ENCODE data around the gene RNF175. TPM values are rescaled to one million over a fixed set of nuclear protein-coding genes. Genes with fewer than 3 reads are reported as not detected.

Gene RNF175
- total RNA-seq, 1 donor from 2014 or later = 4.3 TPM

DNA sequence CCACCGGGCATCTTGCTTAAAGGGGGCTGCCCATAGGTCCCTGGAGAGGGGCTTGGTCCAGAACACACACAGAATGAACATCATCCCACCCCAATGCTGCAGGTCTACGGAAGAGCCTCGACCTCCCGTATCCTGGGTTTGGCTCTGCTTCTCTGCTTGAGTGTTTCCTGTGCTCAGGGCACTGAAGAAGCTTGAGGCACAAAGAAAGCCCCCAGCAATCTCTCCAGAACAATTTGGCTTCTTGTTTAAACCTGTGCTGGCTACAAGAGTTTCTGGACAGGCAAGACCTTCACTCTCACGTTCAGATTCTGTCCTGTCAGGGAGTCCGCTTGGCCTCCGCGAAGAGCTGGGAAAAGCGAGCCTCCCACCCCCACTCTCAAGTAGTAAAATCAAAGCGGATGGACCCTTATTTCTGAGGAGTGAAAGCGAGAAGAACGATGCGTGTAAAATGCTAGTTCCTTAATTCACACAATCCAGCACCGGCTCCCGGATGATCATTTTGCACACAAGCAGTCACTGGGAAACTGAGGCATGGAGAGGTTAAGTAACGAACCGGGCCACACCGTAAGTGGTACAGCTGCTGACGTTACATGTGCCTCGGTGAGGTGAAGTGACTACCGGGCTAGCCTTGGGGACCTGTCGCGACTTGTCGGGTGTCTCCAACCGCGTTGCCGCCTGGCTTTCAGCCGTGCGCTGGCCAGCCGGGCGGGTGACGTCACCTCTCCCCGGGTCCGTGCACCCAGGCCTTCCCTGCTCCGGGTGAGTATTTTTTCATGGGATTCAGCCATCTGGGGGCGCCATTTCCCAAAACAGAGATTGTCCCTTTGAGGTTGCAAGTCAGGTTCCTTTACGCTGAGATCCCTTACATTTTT lies 32.2 kb upstream of the RNF175 start:
- no peak overlapping the region for H3K27ac Mint-ChIP-seq
- H3K27me3 Mint-ChIP-seq (ENCODE audit: low read depth) = peaks cover 98% of the 10 kb centered on the region
- TF ChIP-seq, protein P1, sequence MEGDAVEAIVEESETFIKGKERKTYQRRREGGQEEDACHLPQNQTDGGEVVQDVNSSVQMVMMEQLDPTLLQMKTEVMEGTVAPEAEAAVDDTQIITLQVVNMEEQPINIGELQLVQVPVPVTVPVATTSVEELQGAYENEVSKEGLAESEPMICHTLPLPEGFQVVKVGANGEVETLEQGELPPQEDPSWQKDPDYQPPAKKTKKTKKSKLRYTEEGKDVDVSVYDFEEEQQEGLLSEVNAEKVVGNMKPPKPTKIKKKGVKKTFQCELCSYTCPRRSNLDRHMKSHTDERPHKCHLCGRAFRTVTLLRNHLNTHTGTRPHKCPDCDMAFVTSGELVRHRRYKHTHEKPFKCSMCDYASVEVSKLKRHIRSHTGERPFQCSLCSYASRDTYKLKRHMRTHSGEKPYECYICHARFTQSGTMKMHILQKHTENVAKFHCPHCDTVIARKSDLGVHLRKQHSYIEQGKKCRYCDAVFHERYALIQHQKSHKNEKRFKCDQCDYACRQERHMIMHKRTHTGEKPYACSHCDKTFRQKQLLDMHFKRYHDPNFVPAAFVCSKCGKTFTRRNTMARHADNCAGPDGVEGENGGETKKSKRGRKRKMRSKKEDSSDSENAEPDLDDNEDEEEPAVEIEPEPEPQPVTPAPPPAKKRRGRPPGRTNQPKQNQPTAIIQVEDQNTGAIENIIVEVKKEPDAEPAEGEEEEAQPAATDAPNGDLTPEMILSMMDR (IDR thresholded peaks at IDR 0.05; ENCODE audit: unreplicated experiment) = peak; percentile 47
- peaks cover 46% of the 10 kb centered on the region for H3K4me1 Mint-ChIP-seq
- no peaks in the 10 kb centered on the region for H3K36me3 Mint-ChIP-seq
- no peaks in the 10 kb centered on the region for H3K9me3 Mint-ChIP-seq
- peak overlapping the region; percentile 64 for H3K4me3 Mint-ChIP-seq
- DNase-seq (ENCODE audit: low spot score in 2 of 2, unreplicated experiment in 2 of 2) = peak; percentile 34 to 76

DNA sequence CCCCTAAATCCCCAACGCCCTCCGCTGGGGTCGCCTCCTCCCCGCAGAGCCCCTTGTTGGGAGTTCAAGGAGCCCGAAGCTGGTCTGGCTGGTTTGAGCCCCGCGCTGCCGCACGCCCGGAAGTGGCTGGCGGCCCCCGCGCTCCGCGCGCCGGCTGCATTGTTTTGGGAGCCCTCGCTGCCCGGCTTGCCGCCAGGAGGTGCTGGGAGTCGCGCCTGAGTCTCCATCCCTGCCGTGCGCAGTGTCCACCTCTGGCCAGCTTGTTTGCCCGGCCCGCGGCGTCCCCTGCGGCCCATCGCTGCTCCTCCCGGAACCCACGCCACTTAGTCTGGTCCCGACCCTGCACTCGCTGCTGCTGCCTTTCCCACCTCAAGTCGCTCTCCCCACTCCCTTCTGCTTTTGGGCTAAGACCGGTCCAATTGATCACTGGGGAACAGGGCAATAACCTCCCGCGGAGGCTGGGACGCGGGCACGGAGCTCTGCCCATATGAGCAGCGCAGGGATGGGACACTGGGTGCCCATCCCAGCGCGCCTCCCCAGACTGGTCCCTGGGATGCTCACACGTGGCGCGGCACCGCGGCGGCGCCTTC lies 31.2 kb upstream of the RNF175 start:
- H3K36me3 Mint-ChIP-seq = no peaks in the 10 kb centered on the region
- peaks cover 98% of the 10 kb centered on the region for H3K27me3 Mint-ChIP-seq (ENCODE audit: low read depth)
- no peak overlapping the region for H3K27ac Mint-ChIP-seq
- H3K9me3 Mint-ChIP-seq = no peaks in the 10 kb centered on the region
- H3K4me3 Mint-ChIP-seq = peak overlapping the region; percentile 64
- DNase-seq (ENCODE audit: low spot score in 2 of 2, unreplicated experiment in 2 of 2) = peak; percentile 32 to 63
- peaks cover 46% of the 10 kb centered on the region for H3K4me1 Mint-ChIP-seq
- TF ChIP-seq, protein P1 (IDR thresholded peaks at IDR 0.05; ENCODE audit: unreplicated experiment) = no peak

DNA sequence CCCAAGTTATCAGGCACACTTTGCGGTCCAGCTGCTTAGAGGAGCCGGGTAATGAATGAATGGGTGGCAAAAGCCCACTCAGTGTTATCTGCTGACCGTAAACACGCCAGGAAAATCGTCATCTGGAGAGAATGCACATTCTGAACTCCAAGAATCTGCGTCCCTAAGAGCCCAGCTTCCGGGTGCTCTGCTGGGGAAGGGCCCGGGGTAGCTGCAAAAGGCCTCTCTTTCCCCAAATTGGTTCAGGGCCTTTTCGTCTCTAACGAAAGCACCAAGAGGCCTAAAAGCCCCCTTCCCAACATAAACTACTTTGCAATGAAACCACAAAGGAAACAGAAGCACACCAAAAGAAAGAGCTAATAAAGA lies 30.7 kb upstream of the RNF175 start:
- TF ChIP-seq, protein P1 (IDR thresholded peaks at IDR 0.05; ENCODE audit: unreplicated experiment) = no peak
- H3K27me3 Mint-ChIP-seq (ENCODE audit: low read depth) = peaks cover 98% of the 10 kb centered on the region
- peak overlapping the region; percentile 48 for H3K4me3 Mint-ChIP-seq
- peaks cover 46% of the 10 kb centered on the region for H3K4me1 Mint-ChIP-seq
- H3K9me3 Mint-ChIP-seq = no peaks in the 10 kb centered on the region
- no peak overlapping the region for H3K27ac Mint-ChIP-seq
- H3K36me3 Mint-ChIP-seq = no peaks in the 10 kb centered on the region
- DNase-seq (ENCODE audit: low spot score in 2 of 2, unreplicated experiment in 2 of 2) = no peak

DNA sequence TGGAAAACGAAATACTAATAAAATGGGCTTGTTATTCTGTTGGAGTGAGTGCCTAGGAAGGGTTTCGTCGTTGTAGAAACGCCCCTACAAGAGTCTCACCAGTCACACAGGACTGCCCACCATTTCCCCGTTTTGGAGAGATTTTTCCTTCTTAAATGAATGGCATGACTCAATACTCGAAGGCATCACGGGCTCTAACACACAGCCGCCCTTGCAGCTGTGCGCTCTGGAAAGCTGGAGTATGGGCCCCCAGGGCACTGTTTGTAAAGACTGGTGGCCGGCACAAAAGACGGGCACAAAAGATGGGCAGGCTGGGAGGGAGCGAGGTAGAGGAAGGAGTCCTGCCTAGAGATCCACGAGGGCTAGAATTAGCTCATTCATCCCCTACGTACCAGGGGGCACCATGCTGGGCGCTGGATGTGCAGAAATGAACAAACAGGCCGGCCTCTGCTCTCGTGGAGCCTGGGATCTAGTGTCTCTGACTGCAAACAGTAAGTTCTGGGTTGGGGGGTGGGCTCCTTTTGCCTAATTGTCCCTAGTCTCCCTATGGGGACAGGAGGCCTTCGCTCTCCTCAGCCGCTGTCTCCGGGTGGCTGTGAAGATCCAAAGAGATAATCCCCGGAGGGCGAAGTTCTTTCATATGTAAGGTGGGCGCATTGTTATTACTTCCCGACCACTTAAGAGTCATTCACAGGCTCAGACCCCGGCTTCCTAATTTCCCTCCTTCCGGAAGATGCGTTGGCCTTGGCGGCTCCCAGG lies 30.1 kb upstream of the RNF175 start:
- DNase-seq (ENCODE audit: low spot score in 2 of 2, unreplicated experiment in 2 of 2) = no peak
- H3K4me3 Mint-ChIP-seq = peak overlapping the region; percentile 48
- no peak overlapping the region for H3K27ac Mint-ChIP-seq
- H3K27me3 Mint-ChIP-seq (ENCODE audit: low read depth) = peaks cover 96% of the 10 kb centered on the region
- H3K4me1 Mint-ChIP-seq = peaks cover 46% of the 10 kb centered on the region
- no peaks in the 10 kb centered on the region for H3K36me3 Mint-ChIP-seq
- H3K9me3 Mint-ChIP-seq = no peaks in the 10 kb centered on the region
- TF ChIP-seq, protein P1 (IDR thresholded peaks at IDR 0.05; ENCODE audit: unreplicated experiment) = no peak

DNA sequence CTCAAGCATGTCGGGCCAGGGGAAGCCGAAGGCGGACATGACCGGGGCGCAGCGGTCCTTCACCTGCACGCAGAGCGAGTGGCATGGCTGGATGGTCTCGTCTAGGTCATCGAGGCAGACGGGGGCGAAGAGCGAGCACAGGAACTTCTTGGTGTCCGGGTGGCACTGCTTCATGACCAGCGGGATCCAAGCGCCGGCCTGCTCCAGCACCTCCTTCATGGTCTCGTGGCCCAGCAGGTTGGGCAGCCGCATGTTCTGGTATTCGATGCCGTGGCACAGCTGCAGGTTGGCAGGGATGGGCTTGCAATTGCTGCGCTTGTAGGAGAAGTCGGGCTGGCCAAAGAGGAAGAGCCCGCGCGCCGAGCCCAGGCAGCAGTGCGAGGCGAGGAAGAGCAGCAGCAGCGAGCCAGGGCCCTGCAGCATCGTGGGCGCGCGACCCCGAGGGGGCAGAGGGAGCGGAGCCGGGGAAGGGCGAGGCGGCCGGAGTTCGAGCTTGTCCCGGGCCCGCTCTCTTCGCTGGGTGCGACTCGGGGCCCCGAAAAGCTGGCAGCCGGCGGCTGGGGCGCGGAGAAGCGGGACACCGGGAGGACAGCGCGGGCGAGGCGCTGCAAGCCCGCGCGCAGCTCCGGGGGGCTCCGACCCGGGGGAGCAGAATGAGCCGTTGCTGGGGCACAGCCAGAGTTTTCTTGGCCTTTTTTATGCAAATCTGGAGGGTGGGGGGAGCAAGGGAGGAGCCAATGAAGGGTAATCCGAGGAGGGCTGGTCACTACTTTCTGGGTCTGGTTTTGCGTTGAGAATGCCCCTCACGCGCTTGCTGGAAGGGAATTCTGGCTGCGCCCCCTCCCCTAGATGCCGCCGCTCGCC lies 28.8 kb upstream of the RNF175 start, which contains the start of gene SFRP2:
SFRP2 (minus strand) TSS at position 671 of the 864 bp plus-strand sequence; CDS start at position 423, 248 bp downstream.
- Mint-ChIP-seq H3K4me3 (peak within 1 kb of the TSS; percentile 67), H3K36me3 (no peaks in the 10 kb centered on the region), H3K27ac (no peak within 1 kb of the TSS), H3K27me3 (ENCODE audit: low read depth) (peaks cover 93% of the 10 kb centered on the region), H3K9me3 (no peaks in the 10 kb centered on the region), H3K4me1 (peaks cover 42% of the 10 kb centered on the region)
- DNase-seq (ENCODE audit: low spot score in 2 of 2, unreplicated experiment in 2 of 2) = peak in 1 of 2 experiments; percentile 47
- TF ChIP-seq, protein P1 (IDR thresholded peaks at IDR 0.05; ENCODE audit: unreplicated experiment) = no peak

Data from mesothelial cell of epicardium (in vitro differentiated cells).